NCI-H526 (cell line): ENCODE measurements around the gene CRABP2.

Experiments
- DNase-seq, 2 experiments: peaks; one replicate each; lab custom pipeline; 2025; lab: John Stamatoyannopoulos, UW

CRABP2 gene

DNA sequence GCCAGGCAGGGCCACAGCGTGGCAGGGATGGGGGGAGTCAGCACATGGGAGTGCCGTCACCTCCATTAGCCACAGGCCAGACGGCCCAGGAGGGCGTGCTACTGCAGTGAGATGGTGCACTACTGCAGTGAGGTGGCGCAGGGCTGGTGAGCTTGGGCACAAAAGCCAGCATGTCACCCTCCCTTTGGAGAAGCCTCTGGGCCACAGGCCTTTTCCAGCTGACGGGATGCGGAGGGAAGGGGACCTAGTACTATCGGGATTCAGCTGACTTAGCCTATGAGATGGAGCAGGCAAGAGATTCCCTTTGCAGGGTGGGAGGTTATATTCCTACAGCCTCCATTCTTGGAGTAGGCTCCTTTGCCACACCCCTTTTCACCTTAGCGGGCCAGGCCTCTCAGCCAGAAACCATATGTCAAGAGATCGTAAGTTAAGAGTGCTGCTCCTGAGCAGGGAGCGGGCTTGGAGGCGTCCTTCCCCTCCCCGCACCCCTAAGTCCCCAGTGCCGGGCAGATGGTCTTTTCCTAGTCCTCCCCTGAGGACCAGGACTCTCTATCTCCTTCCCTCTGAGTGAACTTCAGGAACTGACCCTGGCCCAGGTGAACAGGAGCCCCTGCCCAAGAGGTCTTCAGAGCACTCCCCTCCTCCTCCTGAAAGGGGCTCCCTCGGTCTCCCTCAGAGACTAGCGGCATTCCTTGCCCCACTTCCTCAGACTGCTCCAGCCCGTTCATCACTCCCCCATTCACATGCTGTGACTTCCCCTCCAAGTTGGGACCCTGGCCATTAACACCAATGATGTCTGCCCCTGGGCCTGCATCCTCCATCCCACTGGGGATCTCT, 36.4 kb downstream of the CRABP2 start:
- DNase-seq, result peak in 1 of 2 experiments; percentile 34

DNA sequence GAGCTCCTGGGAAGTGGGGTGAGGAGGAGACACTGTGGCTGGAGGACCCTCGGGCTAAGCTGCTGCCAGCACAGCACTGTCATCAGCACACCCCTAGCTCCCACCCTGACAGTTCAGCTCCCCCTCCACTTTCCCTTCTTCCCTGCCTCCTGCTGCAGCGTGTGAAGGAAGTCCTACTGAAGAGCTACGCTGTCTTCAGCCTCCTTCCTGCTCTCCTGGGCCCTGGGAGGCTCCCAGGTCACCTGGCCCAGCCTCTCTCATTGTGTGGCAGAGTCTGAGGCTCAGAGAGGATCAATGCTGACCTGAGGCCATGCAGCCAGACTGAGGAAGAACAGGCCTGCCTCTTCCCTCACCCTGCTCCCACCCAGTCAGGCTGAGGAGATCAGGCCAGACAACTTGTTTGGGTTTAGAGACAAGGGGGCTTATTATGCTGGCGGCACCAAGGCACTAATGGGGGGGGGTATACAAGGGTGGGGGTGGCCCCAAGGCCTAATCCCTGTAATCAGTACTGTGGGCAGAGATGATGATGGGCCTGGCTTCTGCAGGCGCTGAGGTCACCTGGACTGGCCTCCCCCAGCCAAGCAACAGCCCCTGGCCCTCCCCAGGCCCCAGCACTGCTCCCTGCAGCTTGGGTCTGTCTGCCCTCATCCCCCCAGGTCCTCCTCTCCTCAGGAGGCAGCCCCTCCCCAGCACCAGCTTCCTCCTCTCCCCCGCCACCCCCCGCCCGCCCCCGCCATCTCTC, 37.2 kb downstream of the CRABP2 start:
- no peak for DNase-seq

DNA sequence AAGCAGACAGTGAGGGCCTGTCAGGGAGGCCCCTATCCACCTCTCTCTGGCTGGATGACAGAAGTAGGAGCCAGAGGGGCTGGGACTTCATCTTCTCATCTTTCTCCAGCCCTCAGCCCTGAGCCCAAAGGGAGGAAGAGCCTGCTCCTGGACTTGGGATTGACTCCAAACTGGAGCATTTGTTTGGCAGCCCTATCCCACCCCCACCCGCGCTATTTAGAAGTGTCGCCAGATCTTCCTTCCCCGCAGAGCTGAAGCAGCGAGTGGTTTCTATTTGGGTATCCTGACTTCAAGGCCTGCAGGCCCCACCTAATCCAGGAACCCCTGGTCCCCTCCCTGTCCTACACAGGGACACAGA, 37.8 kb downstream of the CRABP2 start:
- DNase-seq, result no peak

DNA sequence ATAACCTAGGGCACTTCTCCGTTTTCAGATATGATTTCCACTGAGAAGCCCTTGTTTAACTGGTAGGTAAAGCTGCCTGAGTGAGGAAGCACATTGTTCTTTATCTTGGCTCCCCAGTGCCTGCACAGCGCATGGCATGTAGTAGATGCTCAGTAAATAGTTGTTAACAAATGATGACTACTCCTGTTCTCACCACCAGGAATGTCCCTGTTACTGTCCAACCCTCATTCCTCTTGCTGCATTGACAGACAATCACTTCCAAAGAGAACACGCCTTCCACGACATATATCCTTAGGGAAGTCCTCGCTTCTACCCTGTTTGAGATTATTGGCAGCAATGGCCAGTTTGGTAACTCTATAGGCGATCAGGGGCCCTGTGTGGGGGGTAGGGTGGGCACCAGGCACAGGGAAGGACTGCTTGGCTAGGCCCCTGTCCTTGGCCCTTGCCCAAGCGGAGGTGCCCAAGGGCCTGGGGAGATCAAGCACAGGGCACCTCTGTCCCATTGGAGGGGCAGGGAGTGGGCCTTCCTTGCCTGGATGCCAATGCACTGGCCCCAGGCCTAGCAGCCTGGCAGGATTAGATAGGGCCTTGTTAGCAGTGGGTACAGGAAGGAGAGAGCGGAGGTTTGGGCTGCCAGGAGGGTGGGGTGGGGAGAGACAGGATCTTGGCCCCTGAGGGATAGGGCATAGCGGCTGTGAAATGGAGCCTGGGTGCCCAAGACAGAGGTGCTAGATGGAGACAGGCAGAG, 38.3 kb downstream of the CRABP2 start:
- DNase-seq, result no peak

GRCh38 chr1:156665539-156665938, 39.8 kb downstream of the CRABP2 start:
- DNase-seq, result no peak

DNA sequence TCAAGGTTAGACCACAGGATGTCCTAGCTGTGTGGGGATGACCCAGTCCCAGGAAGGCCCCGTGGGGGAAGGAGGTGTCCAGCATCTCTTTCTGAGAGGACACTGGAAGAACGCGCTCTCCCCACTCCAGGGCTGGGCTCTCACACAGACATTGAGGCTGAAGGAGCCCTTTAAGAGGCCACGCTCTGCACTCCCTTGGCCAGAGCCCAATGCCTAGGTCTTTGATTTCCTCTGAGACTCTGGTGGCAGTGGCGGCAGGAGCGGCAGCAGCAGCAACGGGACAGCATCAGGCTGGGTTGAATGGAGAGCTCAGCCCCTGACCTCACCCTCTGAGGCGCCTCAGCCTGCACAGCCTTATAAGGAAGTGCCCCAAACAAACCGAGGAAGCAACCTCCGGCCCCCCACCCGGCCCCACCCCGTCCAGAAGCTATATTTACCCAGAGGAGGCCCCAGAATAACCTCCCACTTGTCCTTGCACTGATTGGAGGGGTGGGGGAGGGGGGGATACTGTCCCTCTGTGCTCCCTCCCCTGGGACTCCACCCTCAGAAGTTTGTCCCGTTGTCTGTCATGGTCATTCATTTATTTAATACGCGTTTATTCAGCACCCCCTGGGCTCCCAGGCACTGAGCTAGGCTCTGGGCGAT, 40.5 kb downstream of the CRABP2 start:
- no peak for DNase-seq

GRCh38 chr1:156664046-156664766, 41.2 kb downstream of the CRABP2 start:
- no peak for DNase-seq

GRCh38 chr1:156663178-156663577, 42.2 kb downstream of the CRABP2 start:
- no peak for DNase-seq

DNA sequence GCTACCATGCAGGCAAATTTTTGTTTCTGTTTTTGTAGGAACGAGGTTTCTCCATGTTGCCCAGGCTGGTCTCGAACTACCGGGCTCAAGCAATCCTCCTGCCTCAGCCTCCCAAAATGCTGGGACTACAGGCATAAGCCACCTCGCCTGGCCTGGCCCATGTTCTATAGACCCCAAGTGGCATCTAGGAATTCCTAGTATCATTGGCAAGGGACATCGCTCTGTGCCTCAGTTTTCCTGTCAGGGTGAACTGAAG, 42.7 kb downstream of the CRABP2 start:
- no peak for DNase-seq

DNA sequence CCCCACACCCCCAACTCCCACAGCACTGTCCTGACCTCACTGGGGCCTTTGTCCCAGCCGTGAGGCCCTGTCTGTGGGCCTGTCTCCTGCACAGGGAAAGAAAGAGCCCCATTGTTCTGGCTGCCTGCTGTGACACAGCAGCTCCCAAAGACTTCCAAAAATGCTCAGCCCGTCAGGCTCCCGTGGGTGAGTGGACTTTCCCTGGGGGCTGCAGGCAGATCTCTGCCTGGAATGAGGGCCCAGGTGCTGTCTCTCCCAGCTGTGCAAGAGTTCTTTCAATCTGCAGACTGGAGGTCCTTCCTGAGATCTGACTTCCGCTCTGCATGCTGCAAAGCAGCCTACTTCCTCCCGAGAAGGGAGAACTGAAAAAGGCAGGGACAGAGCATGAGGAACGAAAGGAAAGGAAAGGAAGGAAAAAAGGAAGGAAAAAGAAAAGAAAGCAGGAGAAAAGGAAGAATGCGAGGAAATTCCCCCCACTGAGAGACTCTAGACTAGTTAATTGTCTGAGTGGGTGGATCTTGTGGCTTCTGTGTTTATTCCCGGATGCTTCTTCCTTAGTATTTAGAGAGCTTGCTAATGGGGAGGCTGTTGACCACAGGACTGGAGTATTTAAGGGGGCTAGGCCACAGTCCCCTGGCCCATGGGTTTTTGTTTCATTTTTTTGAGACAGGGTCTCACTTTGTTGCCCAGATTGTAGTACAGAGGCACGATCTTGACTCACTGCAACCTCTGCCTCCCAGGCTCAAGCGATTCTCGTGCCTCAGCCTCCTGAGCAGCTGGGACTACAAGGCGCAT, 43.2 kb downstream of the CRABP2 start:
- DNase-seq, result peak in 1 of 2 experiments; percentile 33

DNA sequence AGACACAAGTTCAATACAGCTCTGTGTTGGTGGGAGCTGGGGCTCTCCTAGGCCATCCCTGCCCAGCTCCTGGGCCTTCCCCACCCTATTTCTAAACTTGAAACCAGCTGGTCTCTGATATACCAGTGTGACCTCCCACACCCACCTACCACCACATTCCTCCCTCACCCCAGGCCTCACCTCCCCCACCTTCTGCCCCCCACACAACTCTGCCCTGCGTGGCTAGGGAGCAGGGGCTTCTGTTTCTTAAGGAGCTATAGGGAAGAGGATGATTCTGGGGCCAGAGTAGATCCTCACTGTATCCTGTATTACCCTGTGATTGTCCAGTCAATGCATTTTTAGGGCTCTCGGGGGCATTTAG, 44.7 kb downstream of the CRABP2 start:
- DNase-seq, result no peak

- peak; percentile 78 to 99 for DNase-seq
Observed at GRCh38 chr1:156659988-156660751, 45.2 kb downstream of the CRABP2 start.

- no peak for DNase-seq
Observed at GRCh38 chr1:156659661-156659987, 45.8 kb downstream of the CRABP2 start.

GRCh38 chr1:156658945-156659574, 46.3 kb downstream of the CRABP2 start:
- DNase-seq, result no peak

DNA sequence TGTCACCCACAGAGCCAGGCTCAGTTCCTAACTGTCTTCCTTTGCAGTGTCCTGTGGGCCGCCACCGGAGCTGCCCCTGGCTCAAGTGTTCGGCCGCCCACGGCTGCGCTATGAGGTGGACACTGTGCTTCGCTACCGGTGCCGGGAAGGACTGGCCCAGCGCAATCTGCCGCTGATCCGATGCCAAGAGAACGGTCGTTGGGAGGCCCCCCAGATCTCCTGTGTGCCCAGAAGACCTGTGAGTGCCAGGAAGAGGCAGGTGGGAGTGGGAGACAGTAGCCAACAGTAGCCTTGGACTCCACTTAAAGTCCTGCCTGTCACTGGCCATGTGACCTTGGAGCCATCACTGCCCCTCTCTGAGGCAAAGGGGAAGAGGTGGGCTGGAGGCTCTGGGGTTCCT, 46.9 kb downstream of the CRABP2 start:
- no peak for DNase-seq

DNA sequence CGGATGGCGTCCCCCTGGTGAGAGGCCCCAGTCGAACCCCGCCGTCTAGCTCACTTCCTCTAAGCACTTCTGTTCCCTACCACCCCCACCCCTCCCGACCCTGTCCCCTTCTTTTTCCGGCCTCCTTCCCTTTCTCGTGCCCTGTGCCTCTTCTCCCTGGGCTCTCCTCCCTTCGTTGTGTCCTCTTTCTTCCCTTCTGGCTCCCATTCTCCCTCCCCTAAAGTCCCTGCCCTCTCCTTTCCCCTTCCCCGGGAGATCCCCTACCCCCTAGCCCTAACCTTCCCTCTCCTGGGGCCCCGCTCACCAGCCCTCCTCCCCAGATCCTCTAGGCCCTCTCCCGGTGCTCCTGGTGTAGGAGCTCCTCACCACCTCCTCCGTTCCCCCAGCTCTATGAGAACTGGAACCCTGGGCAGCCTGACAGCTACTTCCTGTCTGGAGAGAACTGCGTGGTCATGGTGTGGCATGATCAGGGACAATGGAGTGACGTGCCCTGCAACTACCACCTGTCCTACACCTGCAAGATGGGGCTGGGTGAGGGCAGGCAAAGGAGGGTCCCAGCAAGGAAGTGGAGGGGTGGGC, 47.6 kb downstream of the CRABP2 start:
- no peak for DNase-seq

- peak; percentile 60 to 93 for DNase-seq
Observed at GRCh38 chr1:156656806-156657740, 48.3 kb downstream of the CRABP2 start.

DNA sequence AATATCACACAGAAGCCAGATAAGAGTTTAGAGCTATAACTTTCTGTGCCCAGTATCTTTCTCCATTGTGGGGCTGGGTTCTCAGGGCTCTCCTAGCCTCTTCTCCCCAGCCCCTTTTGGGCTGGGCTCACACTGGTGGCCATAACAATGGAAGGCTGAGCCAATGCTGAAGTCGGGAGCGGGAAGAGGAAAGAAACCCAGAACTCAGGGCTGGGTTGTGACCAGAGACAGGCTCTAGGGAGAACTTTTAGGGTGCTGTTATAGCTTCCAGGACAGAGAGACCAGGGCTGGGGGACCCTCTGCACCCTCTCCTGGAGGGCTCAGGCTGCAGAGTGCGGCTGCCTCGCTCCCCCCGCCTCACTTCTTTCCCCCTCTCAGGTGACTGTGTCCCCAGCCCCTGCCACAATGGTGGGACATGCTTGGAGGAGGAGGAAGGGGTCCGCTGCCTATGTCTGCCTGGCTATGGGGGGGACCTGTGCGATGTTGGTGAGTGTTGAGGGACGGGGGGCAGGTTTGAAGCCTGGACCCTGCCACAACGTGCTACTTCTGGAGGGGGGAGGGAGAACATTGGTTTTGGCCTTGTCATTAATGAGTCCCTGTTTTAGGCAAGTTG, 49.4 kb downstream of the CRABP2 start:
- no peak for DNase-seq
